HG03095 (cell line): Measurements from ENCODE around the gene TPI1.
A peak's percentile ranks its signal among the peaks of the same experiment; 100 is the strongest.

Experiments used
- ATAC-seq: cut with Tn5 transposase; IDR thresholded peaks from one replicate; pipeline ENCODE4 v1.9.1; 2021; ENCODE audit warnings: moderate library complexity; ENCODE audit not compliant: unreplicated experiment

TPI1 gene

GRCh38 chr12:6867413-6868210 is at the start of gene TPI1:
Gene TPI1 (plus strand): TSS chr12:6867531. CDS start chr12:6867567, 36 bp downstream.
- ATAC-seq, result peak; percentile 47

DNA sequence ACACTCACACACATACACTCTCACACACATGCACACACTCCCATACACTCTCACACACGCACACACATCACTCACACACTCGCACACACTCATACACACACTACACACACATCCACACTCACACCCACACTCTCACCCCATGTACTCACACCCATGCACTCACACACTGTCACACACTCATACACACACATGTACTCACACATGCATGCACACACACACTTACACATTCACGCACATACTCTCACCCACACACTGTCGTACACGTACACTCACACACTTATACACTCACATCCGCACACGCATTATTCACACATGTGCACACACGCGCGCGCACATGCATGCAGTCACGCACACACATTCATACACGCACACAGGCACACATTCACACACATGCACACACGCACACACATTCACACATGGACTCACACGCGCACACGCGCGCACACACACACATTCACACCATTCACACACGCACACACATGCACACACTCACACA is 49.6 kb upstream of the TPI1 start:
- ATAC-seq, result no peak

- no peak for ATAC-seq
Measured at GRCh38 chr12:6818222-6818621, 49.1 kb upstream of the TPI1 start.

GRCh38 chr12:6818645-6819044 is 48.7 kb upstream of the TPI1 start:
- ATAC-seq, result no peak

DNA sequence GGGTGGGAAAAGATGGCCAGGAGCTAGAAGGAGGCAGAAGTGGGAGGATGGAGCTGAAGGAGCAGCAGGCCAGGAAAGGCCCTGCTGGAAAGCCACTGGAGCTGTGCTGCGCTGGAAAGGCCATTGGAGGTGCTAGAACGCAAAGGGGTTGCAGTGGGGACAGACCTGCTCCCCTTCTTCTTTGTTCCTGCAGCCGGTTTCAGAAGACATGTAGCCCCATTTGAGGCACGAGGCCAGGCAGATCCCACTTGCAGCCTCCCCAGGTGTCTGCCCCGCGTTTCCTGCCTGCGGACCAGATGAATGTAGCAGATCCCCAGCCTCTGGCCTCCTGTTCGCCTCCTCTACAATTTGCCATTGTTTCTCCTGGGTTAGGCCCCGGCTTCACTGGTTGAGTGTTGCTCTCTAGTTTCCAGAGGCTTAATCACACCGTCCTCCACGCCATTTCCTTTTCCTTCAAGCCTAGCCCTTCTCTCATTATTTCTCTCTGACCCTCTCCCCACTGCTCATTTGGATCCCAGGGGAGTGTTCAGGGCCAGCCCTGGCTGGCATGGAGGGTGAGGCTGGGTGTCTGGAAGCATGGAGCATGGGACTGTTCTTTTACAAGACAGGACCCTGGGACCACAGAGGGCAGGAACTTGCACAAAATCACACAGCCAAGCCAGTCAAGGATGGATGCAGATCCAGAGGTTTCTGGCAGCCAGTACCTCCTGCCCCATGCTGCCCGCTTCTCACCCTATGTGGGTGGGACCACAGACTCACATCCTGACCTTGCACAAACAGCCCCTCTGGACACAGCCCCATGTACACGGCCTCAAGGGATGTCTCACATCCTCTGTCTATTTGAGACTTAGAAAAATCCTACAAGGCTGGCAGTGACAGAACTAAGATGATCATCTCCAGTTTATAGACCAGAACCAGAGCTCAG is 48.0 kb upstream of the TPI1 start:
- ATAC-seq, result no peak

DNA sequence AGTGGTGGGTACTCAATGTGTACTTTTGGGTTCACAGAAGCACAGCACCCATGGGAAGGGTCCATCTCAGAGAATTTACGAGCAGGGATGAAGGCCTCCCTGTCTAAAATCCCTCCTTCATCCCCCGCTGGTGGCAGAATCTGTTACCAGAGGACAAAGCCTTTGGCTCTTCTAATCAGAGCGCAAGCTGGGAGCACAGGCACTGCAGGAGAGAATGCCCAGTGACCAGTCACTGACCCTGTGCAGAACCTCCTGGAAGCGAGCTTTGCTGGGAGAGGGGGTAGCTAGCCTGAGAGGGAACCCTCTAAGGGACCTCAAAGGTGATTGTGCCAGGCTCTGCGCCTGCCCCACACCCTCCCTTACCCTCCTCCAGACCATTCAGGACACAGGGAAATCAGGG is 47.2 kb upstream of the TPI1 start:
- ATAC-seq, result no peak

DNA sequence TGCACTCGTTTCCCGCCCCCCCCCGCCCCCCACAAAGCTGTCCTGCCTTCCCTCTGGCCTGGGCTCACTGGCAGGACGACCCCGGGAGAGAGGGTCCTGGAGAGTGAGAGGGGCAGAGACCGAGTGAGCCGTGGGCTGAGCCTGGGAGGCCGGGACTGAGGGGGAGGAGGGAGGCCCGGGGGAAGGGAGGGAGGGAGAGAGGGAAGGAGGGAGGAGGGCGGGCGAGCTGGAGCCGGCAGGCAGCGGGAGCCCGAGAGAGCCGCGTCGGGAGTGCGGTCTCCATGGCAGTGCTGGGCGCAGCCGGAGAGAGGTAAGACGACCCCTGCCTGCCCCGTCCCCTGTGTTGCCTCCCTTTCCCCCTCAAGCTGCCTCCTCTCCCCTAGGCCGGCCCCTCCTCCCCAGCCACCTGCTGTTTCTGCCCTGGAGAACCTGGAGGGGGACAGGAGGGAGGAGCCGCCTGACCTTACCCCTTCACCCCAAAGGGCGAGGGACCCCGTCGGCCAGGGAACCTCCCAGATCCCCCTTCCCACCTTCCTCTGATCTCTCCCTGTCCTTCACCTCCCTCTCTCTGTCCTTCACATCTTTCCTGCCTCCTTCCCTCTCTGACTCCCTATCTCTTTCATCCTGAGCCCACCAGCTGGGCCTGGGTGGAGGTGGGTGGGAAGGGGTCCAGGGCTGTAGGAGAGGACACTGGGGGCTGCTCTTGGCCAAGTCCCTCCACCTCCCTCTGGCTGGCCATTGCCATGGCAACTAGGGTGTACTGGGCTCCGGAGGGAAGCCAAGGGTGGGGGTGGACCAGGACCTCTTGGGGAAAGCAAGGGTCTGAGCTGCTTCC is 45.5 kb upstream of the TPI1 start, which contains the start of gene GPR162:
Gene GPR162, plus strand, starts transcription at position 231 of the 835 bp plus-strand sequence. CDS start 2,078 bp downstream, outside the sequence.
- ATAC-seq, result no peak

GRCh38 chr12:6822426-6823135 is 44.8 kb upstream of the TPI1 start:
- ATAC-seq, result no peak

DNA sequence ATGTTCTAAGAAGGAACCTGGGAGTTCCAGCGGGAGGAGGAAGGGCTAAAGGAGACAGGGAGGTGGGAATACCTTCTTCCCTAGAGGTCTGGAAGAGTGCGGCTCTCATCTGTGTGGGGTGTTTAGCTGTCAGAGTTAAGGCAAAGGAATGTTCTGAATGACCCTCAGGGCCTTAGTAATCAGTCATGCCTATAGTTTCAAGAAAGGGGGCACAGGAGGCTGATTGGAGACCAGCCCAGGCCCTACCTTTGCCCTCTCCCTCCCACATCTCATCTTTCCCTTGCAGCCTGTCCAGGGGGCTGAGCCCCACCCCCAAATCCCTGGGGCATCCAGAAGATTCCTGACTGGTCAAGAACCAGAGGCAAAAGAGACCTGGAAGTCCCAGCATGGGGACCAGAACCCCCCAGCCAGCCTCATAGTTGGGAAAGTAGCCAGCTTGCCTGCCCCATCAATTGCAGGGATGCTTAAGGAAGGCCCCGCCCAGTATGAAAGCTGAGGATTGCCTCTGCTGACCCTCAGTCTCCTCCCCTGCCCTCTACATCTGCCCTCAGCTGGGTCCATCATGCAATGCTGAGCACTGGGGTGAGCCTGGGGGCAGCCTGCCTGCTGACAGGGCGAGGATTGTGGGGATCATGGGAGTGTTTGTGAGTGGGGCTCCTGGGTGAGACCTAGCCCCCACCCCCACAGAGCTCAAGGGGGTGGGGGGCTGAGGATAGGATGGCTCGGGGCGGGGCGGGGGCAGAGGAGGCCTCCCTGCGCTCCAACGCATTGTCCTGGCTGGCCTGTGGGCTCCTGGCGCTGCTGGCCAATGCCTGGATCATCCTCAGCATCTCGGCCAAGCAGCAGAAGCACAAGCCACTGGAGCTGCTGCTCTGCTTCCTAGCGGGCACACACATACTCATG is 43.9 kb upstream of the TPI1 start:
- ATAC-seq, result no peak

GRCh38 chr12:6824085-6824775 is 43.1 kb upstream of the TPI1 start:
- no peak for ATAC-seq

DNA sequence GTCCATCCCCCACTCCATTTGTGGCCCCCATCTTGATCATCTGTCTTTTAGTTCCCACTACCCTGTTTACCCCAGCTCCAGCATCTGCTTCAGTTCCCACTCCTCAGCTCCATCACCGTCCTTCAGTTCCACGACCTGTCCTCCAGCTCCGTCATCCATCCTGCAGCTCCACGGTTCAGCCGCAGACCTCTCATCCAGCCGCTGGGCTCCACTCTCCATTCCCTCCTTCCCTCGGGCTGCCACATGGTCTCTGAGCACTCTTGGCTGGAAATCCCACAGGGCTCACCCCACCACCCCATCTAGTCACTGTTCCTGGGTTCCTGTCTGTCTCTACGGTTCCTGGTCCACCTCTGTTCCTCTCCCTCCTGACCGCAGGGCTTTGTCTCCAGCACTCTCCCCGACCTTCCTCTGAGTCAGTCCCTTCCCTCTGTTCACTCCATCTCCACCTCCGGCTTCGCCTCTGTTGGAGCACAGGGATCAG is 42.4 kb upstream of the TPI1 start:
- ATAC-seq, result no peak

- ATAC-seq, result no peak
Measured at GRCh38 chr12:6825398-6826124, 41.8 kb upstream of the TPI1 start.

DNA sequence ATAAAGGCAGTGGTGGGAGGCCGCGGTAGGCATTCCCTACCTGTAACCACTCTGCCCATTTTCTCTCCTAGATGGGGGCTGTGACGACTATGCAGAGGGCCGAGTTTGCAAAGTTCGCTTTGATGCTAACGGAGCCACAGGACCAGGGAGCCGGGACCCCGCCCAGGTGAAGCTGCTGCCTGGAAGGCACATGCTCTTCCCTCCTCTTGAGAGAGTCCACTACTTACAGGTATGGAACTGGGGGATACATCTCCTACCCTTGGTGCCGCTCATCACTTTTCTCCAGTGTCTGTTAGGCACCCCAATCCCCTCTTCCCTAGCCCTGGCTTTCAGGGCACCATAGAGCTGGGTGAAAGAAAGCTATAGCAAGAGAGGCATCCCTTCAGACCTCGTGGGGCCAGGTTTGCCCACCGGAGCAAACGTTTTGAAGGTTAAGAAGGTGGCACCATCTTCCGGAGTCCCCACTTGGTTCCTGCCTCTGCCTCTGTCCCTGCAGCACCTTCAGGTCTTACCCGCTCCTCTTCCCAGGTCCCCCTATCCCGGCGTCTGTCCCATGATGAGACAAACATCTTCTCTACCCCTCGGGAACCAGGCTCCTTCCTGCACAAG is 41.1 kb upstream of the TPI1 start:
- no peak for ATAC-seq

- ATAC-seq, result no peak
Measured at GRCh38 chr12:6826734-6827436, 40.4 kb upstream of the TPI1 start.

DNA sequence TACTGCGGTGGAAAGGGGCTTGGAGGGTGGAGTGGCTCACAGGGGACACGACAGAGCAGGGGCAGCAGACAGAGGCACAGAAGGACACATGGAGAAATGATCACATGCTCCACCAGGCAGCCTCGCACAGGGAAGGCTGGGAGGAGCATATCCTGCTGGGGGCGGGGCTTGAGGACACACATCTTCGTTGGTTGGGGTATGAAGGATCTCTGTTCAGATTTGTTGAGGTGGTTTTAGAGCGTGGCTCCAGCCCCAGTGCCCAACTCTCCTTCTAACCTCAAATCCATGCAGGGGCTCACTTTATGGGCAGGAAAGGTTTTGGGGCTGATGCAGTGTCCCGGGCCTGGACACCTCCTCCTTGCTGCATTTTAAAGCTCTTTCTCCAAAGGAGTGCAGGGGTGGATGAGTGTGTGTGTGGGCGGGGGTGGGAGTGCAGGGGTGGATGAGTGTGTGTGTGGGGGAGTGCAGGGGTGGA is 39.9 kb upstream of the TPI1 start:
- no peak for ATAC-seq

GRCh38 chr12:6827982-6828780 is 39.1 kb upstream of the TPI1 start, which contains the start of gene P3H3:
Gene P3H3 (plus strand): TSS chr12:6828407. CDS start chr12:6828441, 34 bp downstream.
- no peak for ATAC-seq
